ENCODE results near the gene SS18L1.

- TF ChIP-seq POLR2A (IDR thresholded peaks at IDR 0.05; ENCODE audit: low read depth, low read length) (no peak), SPI1 (IDR thresholded peaks at IDR 0.05; ENCODE audit: low read depth, low read length) (no peak), POLR2AphosphoS5 (IDR thresholded peaks at IDR 0.05; ENCODE audit: low read depth, low read length) (no peak), PAX5 (IDR thresholded peaks at IDR 0.05; ENCODE audit: insufficient read depth, low read length, severe bottlenecking) (no peak), TAF1 (IDR thresholded peaks at IDR 0.05; ENCODE audit: low read depth, low read length) (no peak)
Observed at GRCh38 chr20:62186096-62186426, 42.5 kb downstream of the SS18L1 start.
